HepG2 (cell line): ENCODE measurements around the gene ELP5. TPM values are rescaled to one million over a fixed set of nuclear protein-coding genes. Genes with fewer than 3 reads are reported as not detected.

ENCODE experiments used
- ATF6 ChIP-seq: sonication (generic); formaldehyde crosslinking; conservative IDR thresholded peaks from 2 replicates; pipeline ENCODE4 v1.4.0; 2020; ENCODE audit warnings: missing genetic modification reagents
- BORCS8-MEF2B ChIP-seq: sonication (generic); formaldehyde crosslinking; IDR thresholded peaks from 2 replicates; pipeline ENCODE4 v1.8.0; 2022; ENCODE audit warnings: mild to moderate bottlenecking, missing genetic modification reagents
- DNMT3B ChIP-seq: conservative IDR thresholded peaks from 2 replicates; pipeline ENCODE4 v1.6.1; 2016; ENCODE audit warnings: missing biosample characterization, control low read depth
- EHMT2 ChIP-seq: fragments of 200-600 bp; sonication (generic); IDR thresholded peaks from 2 replicates; pipeline ENCODE4 v1.7.0; 2017; ENCODE audit warnings: antibody characterized with exemption, low read depth, low read length, borderline replicate concordance
- FOSL1 ChIP-seq: sonication (generic); formaldehyde crosslinking; IDR thresholded peaks from 2 replicates; pipeline ENCODE4 v1.9.0; 2021; ENCODE audit warnings: missing genetic modification reagents, borderline replicate concordance
- GATAD2A ChIP-seq: IDR thresholded peaks from 2 replicates; pipeline ENCODE4 v1.6.1; 2016
- GZF1 ChIP-seq: sonication (generic); formaldehyde crosslinking; IDR thresholded peaks from 2 replicates; pipeline ENCODE4 v1.5.1; 2020; ENCODE audit warnings: mild to moderate bottlenecking, missing genetic modification reagents
- IRF1 ChIP-seq: sonication (generic); formaldehyde crosslinking; IDR thresholded peaks from 2 replicates; pipeline ENCODE4 v1.4.0; 2020; ENCODE audit warnings: low read depth, mild to moderate bottlenecking, missing genetic modification reagents
- KDM2A ChIP-seq: sonication (generic); formaldehyde crosslinking; IDR thresholded peaks from 2 replicates; pipeline ENCODE4 v1.4.0; 2020; ENCODE audit warnings: low read depth, missing genetic modification reagents, borderline replicate concordance
- MAF1 ChIP-seq: sonication (generic); formaldehyde crosslinking; IDR thresholded peaks from 2 replicates; pipeline ENCODE4 v1.5.0; 2020; ENCODE audit warnings: missing genetic modification reagents, borderline replicate concordance
- NR2F2 ChIP-seq: IDR thresholded peaks from 2 replicates; pipeline ENCODE4 v1.6.1; 2012; ENCODE audit warnings: low read depth, inconsistent platforms, borderline replicate concordance
- RAD51 ChIP-seq: fragments of 450-650 bp; IDR thresholded peaks from 2 replicates; pipeline ENCODE4 v1.6.1; 2016; ENCODE audit warnings: borderline replicate concordance
- SALL2 ChIP-seq: sonication (generic); formaldehyde crosslinking; IDR thresholded peaks from 2 replicates; pipeline ENCODE4 v1.8.1; 2023; ENCODE audit warnings: mild to moderate bottlenecking, missing genetic modification reagents, inconsistent platforms
- SOX5 ChIP-seq: IDR thresholded peaks from 2 replicates; pipeline ENCODE4 v1.6.1; 2016; ENCODE audit warnings: borderline replicate concordance
- TEAD2 ChIP-seq: sonication (generic); formaldehyde crosslinking; IDR thresholded peaks from 2 replicates; pipeline ENCODE4 v1.9.0; 2021; ENCODE audit warnings: missing genetic modification reagents
- THYN1 ChIP-seq: sonication (generic); formaldehyde crosslinking; IDR thresholded peaks from 2 replicates; pipeline ENCODE4 v1.8.1; 2023; ENCODE audit warnings: low read depth, mild to moderate bottlenecking, moderate library complexity, missing genetic modification reagents, borderline replicate concordance
- TRIM24 ChIP-seq: sonication (generic); formaldehyde crosslinking; IDR thresholded peaks from 2 replicates; pipeline ENCODE4 v1.8.0; 2022; ENCODE audit warnings: mild to moderate bottlenecking, missing genetic modification reagents
- ZBTB38 ChIP-seq: sonication (generic); formaldehyde crosslinking; IDR thresholded peaks from 2 replicates; pipeline ENCODE4 v1.5.1; 2020; ENCODE audit warnings: mild to moderate bottlenecking, missing genetic modification reagents
- ZFP36L1 ChIP-seq: sonication (generic); formaldehyde crosslinking; IDR thresholded peaks from 2 replicates; pipeline ENCODE4 v1.8.0; 2022; ENCODE audit warnings: mild to moderate bottlenecking, missing genetic modification reagents, moderate library complexity
- ZNF468 ChIP-seq: sonication (generic); formaldehyde crosslinking; IDR thresholded peaks from 2 replicates; pipeline ENCODE4 v1.8.0; 2022; ENCODE audit warnings: mild to moderate bottlenecking, moderate library complexity, missing genetic modification reagents
- ZNF761 ChIP-seq: sonication (generic); formaldehyde crosslinking; conservative IDR thresholded peaks from 2 replicates; pipeline ENCODE4 v1.4.0; 2020; ENCODE audit warnings: mild to moderate bottlenecking, missing genetic modification reagents
- polyA plus RNA-seq, 8 experiments: library from polyadenylated mRNA; depleted of rRNA in 3 of 8; stranded (reverse) in 7 of 8; unstranded in 1 of 8; fragments of >200 nt; fragmentation: Illumina TruSeq in 4 of 8; extraction: Trizol in 4 of 8; gene quantifications; 2 replicates each; pipeline versions ENCODE4 v1.2.1 to v1.2.3, GENCODE V29; 2011 to 2016; ENCODE audit warnings: low read depth in 4 of 8, missing spikeins in 1 of 8, mixed read lengths in 1 of 8; ENCODE audit not compliant: insufficient read depth in 1 of 8
- total RNA-seq, 5 experiments: library from RNA; depleted of rRNA; stranded (reverse); fragments of >200 nt; fragmentation: Illumina TruSeq; extraction: Trizol; gene quantifications; 2 replicates each; pipeline ENCODE4 v1.2.3, GENCODE V29; 2016; ENCODE audit warnings: low read depth in 1 of 5
- TF ChIP-seq, protein P1 (sequence below): sonication (generic); formaldehyde crosslinking; IDR thresholded peaks from 2 replicates; pipeline ENCODE4 v1.5.0; 2020; ENCODE audit warnings: mild to moderate bottlenecking, low read depth, missing genetic modification reagents, borderline replicate concordance
- TF ChIP-seq, protein P2 (sequence below): sonication (generic); formaldehyde crosslinking; IDR thresholded peaks from 2 replicates; pipeline ENCODE4 v1.4.0; 2020; ENCODE audit warnings: missing genetic modification reagents

The ELP5 gene
- total and polyA plus RNA-seq, 2 of the 13 experiments (the other 11 are each of a cell fraction or from before 2014, with no cell fraction given) = 67.6 to 69.8 TPM

DNA sequence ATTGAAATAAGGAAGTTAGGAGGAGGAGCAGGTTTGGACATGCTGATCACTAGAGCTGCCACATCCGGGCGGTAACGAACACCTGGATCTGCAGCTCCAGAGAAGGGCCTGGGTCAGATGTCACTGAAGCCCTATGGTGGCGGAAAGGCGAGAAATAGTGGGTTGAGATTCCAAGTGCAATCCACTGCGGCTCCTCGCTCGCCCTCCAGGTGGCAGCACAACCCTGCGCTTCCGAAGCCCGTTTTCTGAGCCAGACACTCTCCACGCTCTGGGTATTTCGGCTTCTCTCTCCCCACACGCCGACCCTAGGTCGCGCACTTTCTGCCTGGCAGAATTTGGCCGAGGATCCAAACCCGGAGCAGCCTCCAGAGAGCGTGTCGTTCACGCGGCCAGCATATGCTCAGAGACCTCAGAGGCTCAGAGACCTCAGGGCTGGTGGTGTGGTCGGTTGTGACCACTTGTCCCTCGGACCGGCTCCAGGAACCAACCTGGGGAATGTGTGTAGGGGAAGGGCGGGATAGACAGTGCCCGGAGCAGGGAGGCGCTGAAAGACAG is 28.6 kb downstream of the ELP5 start (continued):
- TF ChIP-seq GATAD2A (CRISPR knock-in tag) (peak; percentile 50), MAF1 (CRISPR knock-in tag) (no peak), RAD51 (no peak), SOX5 (CRISPR knock-in tag) (peak; percentile 38; the same call in 1 of the 2 replicates), EHMT2 (no peak), KDM2A (CRISPR knock-in tag) (peak; percentile 87), IRF1 (CRISPR knock-in tag) (no peak), SALL2 (peak; percentile 70; the same call in 1 of the 2 replicates), ZFP36L1 (CRISPR knock-in tag) (0 out of 2 replicates have a peak, but pooled peaks have one; percentile 34), ZBTB38 (CRISPR knock-in tag) (peak; percentile 79), BORCS8-MEF2B (CRISPR knock-in tag) (peak; percentile 52; the same call in 1 of the 2 replicates), TEAD2 (CRISPR knock-in tag) (0 out of 2 replicates have a peak, but pooled peaks have one; percentile 15), FOSL1 (no peak), TRIM24 (CRISPR knock-in tag) (no peak), DNMT3B (CRISPR knock-in tag) (peak; percentile 80; the same call in 1 of the 2 replicates), GZF1 (no peak), ZNF761 (CRISPR knock-in tag) (peak; percentile 64; the same call in 1 of the 2 replicates), ATF6 (no peak), ZNF468 (CRISPR knock-in tag) (peak; percentile 74; the same call in 1 of the 2 replicates), NR2F2 (0 out of 2 replicates have a peak, but pooled peaks have one; percentile 26), THYN1 (CRISPR knock-in tag) (0 out of 2 replicates have a peak, but pooled peaks have one; percentile 34)
- TF ChIP-seq, protein P1, sequence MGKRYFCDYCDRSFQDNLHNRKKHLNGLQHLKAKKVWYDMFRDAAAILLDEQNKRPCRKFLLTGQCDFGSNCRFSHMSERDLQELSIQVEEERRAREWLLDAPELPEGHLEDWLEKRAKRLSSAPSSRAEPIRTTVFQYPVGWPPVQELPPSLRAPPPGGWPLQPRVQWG (CRISPR knock-in tag) = no peak
- TF ChIP-seq, protein P2, sequence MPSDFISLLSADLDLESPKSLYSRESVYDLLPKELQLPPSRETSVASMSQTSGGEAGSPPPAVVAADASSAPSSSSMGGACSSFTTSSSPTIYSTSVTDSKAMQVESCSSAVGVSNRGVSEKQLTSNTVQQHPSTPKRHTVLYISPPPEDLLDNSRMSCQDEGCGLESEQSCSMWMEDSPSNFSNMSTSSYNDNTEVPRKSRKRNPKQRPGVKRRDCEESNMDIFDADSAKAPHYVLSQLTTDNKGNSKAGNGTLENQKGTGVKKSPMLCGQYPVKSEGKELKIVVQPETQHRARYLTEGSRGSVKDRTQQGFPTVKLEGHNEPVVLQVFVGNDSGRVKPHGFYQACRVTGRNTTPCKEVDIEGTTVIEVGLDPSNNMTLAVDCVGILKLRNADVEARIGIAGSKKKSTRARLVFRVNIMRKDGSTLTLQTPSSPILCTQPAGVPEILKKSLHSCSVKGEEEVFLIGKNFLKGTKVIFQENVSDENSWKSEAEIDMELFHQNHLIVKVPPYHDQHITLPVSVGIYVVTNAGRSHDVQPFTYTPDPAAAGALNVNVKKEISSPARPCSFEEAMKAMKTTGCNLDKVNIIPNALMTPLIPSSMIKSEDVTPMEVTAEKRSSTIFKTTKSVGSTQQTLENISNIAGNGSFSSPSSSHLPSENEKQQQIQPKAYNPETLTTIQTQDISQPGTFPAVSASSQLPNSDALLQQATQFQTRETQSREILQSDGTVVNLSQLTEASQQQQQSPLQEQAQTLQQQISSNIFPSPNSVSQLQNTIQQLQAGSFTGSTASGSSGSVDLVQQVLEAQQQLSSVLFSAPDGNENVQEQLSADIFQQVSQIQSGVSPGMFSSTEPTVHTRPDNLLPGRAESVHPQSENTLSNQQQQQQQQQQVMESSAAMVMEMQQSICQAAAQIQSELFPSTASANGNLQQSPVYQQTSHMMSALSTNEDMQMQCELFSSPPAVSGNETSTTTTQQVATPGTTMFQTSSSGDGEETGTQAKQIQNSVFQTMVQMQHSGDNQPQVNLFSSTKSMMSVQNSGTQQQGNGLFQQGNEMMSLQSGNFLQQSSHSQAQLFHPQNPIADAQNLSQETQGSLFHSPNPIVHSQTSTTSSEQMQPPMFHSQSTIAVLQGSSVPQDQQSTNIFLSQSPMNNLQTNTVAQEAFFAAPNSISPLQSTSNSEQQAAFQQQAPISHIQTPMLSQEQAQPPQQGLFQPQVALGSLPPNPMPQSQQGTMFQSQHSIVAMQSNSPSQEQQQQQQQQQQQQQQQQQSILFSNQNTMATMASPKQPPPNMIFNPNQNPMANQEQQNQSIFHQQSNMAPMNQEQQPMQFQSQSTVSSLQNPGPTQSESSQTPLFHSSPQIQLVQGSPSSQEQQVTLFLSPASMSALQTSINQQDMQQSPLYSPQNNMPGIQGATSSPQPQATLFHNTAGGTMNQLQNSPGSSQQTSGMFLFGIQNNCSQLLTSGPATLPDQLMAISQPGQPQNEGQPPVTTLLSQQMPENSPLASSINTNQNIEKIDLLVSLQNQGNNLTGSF (CRISPR knock-in tag) = no peak
